Body of pancreas (tissue), 4 donors: ENCODE data around the gene CTDSPL.

Source experiments
- POLR2A ChIP-seq, 3 donors: fragments of 450-650 bp; IDR thresholded peaks; one replicate each; pipeline ENCODE4 v1.6.1; 2016; ENCODE audit warnings: antibody characterized with exemption in 3 of 3, mild to moderate bottlenecking in 2 of 3
- TF ChIP-seq, protein P1 (sequence below), 7 experiments: fragments of 450-650 bp in 4 of 7; fragments of 200-600 bp in 3 of 7; sonication (generic) in 3 of 7; IDR thresholded peaks; one replicate each; pipeline ENCODE4 v1.5.1; 2016 to 2019; ENCODE audit warnings: antibody characterized with exemption in 7 of 7

DNA sequence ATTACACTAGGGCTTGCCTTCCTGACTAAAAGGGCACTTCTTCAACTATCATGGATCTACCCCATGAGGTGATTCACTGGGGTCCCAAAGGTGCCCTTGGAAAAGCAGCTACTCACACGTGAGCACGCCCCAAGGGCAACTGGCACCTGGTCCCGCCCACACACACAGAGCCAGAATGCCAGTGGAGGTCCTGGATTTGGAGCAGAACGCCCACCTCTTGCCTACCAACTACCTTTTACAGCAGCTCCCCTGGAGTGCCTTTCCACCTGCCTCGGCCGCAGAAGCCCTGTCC, 1.8 kb upstream of the CTDSPL start:
- no peak for TF ChIP-seq POLR2A (IDR thresholded peaks at IDR 0.05)
- TF ChIP-seq, protein P1, sequence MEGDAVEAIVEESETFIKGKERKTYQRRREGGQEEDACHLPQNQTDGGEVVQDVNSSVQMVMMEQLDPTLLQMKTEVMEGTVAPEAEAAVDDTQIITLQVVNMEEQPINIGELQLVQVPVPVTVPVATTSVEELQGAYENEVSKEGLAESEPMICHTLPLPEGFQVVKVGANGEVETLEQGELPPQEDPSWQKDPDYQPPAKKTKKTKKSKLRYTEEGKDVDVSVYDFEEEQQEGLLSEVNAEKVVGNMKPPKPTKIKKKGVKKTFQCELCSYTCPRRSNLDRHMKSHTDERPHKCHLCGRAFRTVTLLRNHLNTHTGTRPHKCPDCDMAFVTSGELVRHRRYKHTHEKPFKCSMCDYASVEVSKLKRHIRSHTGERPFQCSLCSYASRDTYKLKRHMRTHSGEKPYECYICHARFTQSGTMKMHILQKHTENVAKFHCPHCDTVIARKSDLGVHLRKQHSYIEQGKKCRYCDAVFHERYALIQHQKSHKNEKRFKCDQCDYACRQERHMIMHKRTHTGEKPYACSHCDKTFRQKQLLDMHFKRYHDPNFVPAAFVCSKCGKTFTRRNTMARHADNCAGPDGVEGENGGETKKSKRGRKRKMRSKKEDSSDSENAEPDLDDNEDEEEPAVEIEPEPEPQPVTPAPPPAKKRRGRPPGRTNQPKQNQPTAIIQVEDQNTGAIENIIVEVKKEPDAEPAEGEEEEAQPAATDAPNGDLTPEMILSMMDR (IDR thresholded peaks at IDR 0.05) = no peak
